Hippocampal formation (tissue), 2 donors: ENCODE data around the gene STARD9.
"Not testable (repeated sequence)": the region's sequence is repeated elsewhere in the genome, so short reads cannot be mapped to it uniquely, and the experiment has no call there.

Source experiments
- DNase-seq, 2 donors: peaks; one replicate each; lab custom pipeline; 2025; lab: John Stamatoyannopoulos, UW

The STARD9 gene

DNA sequence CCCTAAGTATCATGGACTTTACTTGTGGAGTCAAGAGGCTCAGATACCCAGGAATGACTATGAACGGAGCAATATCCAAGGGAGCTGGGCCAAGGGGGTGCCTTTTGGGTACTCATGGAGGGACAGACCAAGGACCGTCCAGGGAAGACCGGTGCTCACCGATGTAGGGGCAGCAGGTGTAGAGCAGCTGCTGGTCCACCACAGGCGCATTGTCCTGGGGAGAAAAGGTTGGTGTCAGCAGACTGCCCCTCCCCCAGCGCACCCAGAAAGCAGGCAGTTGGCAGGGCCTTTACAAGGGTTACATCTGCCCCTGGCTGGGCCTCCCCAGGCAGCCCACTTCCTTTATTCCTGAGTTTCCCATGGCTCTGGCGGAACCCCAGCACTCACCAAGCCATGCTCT is 154.0 kb downstream of the STARD9 start:
- DNase-seq: no peak

DNA sequence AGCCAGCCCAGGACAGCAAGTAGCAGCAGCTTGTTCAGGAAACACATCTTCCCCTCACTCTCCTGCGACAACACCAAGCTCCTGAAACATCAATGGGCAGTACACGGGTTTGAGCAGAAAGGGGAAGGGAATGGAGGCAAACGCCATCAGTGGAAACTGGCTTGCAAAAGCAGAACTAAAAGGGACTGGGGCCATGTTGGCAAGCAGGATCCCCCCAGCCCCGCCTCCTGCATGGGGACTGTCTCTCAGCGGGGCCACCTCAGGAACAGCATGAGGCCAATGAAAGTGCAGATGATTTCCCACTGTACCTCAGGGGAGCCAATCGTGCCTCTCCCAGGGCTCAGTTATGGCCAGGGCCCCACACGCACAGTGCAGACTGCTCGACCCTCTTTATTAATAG is 154.7 kb downstream of the STARD9 start:
- DNase-seq: no peak

DNA sequence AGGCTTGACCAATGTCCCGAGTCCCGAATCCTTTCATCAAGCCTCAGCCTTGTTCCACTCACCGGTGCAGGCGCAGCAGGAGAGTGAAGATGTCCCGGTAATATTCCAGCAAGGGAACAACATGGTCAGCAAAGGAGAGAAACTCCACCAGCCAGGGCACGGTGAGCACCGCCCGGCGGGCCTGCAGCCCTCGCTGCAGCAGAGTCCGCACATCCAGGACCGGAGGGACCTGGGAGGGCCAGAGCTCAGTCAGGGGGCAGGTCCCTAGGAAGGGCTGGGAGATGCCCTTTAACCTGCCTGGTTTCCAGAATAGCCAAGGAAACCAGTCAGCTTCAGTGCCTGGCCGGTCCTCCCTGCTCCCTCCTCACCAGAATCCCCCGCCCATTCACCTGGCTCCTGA is 155.1 kb downstream of the STARD9 start:
- DNase-seq: no peak

DNA sequence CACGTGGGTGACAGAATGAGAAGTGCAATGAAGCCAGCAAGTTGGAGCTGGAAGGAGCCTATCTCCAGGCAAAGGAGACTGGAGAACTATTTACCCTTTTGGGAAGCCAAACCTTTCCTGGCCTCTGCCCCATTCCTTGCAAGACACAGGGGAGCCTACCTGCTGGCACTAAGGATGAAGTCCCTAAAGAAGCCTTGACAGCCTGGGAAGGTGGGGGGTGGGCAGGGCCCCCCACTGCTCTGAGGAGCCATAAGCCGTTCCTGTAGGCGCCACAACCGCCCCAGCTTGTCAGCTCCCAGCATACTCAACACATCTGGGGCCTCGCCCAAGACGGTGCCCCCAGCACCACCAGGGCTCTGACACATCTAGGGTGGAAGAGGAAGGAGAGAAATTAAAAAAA is 156.1 kb downstream of the STARD9 start:
- DNase-seq: no peak

DNA sequence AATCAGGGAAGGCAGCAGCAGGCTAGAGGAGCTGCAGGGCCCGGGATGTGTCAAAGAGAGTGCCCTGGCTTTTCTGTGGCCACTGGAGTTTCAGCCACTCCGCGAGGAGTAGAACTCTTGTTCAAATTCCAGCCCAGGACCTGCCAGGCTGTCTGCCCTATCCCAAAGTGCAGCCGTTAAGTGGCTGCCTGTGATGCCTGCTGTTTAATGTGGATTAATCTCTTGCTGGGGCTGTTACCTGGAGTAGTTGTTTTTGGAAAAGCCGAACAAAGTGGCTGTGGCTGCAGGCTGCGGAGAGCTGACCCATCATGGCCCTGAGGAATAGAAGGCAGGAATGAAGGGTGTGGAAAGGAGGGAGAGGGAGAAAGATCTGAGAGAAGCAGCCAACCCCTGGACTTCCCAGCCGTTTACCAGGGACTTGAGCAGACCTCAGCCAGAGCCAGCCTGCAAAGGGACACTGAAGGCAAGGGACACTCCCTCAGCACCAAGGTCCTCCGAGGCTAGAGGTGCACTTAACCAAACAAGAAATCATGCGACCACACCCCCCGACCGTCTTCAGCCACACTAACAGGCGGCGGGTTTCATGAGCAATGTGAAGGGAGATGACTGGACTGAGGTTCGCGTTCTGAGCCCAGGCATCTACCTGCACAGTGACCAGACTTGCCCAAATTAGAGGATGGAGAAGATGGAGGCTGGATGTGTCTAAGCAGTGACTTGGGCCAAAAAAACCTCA is 156.9 kb downstream of the STARD9 start:
- no peak for DNase-seq

DNA sequence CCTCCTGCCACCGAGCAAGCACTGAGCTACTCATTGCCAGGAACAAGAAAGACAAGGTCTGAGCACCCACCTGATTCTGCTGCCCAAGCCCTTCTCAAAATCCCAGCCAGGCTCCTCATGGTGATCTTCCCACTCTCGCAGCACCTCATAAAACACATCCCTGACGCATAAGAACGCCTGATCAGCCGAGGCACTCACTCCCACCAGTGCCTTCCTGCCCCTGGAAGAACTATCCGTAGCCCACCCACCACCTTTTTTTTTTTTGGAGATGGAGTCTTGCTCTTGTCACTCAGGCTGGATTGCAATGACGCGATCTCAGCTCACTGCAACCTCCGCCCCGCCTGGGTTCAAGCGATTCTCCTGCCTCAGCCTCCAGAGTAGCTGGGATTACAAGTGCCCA is 157.6 kb downstream of the STARD9 start:
- DNase-seq: no peak

DNA sequence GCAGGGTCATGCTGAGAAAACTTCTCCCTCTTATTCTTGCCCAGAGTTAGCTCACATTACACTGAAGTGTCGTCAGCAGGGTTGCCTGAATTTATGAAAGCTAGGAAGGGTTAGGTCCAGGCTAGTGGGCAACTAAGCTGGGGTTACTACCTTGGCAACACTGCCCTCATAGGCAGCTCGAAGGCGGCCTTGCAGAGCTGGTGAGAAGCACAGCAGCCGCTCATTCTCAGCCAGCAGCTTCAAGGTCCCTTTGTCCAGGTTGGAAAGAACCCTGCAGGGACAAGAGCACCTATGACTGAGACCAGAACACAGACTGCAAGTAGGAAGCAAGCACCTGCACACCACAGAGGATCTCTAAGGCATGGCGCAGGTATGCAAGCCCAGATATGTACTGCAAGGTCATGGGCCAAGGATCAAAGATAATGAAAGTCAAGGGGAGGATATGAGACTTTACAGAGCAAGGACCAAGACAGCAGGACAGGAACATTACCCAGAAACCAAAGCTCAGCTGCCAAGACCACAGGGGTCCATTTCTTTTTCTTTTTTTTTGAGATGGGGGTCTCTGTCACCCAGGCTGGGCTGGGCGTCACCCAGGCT is 158.8 kb downstream of the STARD9 start:
- no peak for DNase-seq

DNA sequence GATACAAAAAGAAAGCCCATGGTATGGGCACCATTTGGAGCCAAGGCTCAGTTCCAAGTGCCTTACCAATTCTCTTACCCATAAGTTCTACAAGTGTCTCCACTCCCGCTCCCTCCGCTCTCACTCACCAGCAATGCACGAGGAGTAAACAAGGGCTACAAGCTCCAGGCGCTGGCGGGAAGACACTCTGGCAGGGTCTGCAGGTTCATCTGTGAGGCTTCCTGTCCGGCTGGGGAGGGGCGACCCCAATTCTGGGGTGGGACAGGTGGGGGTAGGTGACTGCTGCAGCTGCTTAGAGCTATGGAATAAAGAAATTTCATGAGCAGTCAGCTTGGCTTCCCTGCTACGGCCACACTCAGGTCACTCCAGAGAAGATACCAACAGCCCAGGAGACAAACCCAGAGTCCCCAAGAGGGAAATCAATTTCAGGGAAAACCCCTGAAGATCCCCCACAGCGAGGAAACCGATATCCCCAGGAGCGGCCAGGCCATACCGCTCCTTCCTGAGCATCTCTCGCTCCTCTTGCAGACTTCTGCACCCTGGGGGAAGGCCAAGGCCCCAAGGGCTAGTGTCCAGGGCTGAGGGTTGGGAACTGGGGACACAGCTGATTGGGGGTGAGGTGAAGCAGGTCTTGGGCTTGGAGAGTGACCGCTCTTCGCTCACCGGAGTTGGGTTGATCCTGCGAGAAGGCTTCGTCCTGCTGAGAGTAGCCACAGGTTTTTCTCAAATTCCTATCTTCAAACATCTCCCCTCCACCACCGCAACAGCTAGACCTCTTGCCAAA is 160.2 kb downstream of the STARD9 start:
- DNase-seq: no peak

DNA sequence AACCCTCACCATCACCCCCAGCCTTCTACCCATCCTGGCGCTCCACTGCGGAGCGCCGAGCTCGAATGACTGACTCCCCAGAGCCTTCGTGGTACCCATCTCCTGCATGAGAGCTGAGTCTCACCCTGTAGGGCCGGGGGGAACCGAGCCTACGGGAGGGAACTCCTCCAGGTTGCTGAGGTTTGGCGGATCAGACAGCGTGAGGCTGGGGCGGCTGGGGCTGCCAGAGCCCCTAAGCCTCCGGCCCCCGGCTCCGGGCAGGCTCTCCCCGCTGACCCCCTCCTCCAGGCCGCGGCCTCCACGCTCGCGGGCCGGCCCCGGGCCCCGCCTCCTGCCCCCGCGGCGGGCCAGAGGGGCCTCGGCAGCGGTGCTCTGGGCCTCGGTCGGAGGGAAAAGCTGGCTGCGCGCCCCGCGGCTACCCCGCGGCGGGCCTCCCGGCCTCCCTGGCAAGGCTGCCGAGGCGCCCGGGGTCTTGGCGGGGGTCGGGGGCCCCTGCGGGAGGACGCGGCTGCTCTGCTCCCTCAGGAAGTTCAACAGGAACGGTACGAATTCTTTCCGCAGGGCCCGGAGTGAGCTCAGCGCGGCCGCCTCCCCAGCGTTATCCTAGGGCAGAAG is 160.9 kb downstream of the STARD9 start:
- no peak for DNase-seq

DNA sequence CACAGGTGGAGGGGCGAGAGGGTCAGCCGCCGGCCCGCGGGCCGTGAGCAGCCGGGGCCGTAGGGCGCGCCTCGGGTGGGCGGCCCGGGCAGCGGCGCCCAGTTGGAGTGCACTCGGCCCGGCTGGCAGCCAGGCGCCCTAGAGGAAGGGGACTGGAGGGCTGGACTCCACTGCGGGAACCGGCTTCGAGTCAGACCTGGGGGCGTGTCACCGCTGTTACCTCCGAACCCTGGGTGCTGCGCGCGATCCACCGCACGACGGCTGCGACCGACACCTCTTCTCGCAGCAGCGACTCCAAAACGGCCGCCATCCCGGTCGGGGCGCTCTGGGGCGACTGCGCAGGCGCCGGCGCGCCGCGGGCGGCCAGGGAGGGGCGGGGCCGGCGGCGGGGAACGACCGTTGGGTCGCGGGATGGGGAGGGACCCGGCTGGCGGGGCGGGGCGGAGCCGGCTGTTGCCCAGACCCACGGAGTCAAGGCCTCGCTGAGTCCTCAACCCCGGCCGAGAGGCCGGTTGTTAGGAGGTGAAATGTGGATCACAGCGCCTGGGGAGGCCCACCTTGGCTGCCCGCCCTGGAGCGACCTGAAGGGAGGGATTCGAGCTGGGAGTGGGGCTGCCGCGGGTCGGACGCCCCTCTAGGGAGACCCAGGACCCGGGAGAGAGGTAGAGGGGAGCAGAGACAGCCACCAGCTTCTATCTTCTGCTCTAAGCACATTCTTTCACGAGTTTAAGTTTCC is 161.6 kb downstream of the STARD9 start, which contains the start of gene CDAN1:
CDAN1 (minus strand) TSS at position 336 of the 736 bp plus-strand sequence; CDS start at position 310, 26 bp downstream.
- peak; percentile 64 to 89 for DNase-seq

DNA sequence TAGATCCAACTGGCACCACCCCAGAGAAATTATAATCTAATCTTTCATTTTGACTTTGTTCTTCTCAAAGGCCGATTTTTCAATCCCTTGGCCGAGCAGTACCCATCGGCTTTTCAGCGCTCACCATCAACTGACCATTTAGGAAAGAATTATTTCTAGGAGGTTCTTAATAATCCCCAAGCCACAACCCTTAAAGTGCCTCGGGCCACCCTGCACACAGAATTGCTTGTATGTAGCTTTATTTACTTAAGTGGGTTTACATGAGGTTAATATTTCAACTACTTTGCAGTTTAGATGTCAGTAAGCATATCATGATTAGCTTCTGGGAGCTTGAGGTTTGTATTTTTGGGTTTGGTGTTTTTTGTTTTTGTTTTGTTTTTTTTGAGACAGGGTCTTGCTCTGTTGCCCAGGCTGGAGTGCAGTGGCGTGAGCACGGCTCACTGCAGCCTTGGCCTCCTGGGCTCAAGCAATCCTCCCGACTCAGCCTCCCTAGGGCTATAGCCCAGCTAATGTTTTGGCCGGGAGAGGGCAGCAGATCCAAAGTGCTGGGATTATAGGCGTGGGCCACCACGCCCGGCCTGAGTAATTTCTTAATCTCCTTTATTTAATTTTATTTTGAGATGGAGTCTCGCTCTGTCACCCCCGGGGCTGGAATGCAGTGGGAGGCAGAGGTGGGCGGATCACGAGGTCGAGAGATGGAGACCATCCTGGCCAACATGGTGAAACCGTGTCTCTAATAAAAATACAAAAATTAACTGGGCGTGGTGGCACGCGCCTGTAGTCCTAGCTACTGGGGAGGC is 162.3 kb downstream of the STARD9 start:
- DNase-seq: no peak

DNA sequence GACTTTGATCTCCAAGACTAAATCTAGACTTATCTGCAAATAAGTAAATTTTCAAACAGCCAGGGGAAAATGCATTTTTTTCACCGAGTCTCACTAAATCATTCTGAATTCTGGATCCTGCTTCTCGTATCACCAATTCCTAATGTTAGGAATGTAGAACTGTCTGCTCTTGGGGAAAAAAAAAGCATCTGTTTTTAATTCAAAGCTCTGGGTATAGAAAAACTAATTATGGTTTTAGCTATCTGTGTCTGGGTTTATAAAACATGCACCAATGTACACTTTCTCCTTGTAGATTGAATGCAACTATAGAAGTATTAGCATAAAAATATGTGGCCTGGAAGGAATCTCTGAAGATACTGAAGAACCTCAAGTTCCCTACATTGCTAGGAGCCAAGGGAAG is 166.3 kb downstream of the STARD9 start:
- DNase-seq: no peak

DNA sequence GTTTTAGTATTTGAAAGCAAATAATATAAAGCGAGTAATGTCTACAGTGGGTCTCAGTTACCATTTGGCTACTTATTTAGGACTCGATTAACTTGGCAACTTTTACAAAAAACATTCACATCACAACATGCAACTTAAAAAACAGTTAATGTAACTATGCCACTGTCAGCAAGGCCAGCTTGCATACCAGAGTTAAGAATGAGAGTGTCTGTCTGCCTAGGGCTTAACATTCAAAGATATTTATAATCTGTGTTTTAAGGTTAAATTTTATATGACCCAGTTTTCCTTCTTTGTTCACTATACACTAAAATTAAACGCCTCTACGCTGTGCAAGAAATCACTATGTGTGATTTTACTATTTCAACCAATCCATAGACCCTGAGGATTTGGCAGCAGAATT is 166.7 kb downstream of the STARD9 start:
- no peak for DNase-seq

DNA sequence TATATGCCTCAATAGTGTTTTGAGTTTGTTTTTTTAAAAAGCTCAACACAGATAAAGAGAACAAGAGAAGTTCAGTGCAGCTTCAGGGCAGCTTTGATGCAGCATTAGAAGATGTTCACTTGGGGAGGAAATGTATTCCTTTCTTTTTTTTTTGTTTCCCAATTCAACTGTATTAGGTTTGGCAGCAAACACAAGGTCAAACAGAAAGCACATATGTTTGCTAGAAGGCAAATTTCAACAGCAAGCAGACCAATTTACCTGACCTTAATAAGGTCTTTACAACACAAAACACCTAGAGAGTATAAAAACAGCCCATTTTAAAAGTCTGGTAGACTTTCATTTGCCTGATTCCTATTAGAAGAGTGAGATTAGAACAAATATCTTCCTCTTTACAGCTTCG is 168.8 kb downstream of the STARD9 start:
- DNase-seq: no peak

DNA sequence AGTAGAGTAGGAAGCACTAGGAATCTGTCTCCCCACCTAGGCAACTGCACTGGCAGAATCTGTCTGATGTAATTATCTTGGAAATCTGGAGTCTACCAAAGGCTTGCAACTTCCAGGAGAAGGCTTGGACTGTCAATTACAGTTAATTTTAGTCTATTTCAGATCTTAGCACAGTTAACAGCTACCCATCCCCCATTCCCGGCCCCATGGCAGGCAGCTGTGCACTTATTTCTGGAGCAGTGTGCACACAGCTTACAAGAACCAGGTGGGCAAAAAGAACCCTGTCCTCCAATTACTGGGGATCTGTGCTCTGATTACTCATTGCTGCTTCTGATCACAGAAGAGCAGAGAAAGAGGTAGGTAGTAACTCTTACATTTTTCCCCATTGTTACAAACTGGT is 173.9 kb downstream of the STARD9 start:
- DNase-seq: no peak

DNA sequence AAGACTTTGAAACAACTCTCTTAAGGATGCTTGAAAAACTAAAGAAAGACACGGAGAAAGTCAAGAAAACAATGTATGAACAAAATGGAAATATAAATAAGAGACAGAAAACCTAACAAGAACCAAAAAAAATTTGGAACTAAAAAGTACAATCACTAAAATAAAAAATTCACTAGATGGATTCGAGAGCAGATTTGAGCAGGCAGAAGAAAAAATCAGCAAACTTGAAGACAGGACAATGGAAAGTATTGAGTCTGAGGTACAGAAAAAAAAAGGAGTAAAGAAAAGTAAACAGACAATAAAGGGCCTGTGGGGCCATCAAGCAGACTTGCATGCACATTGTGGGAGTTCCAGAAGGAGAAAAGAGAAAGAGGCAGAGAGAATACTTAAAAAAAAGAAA is 174.9 kb downstream of the STARD9 start:
- no peak for DNase-seq

DNA sequence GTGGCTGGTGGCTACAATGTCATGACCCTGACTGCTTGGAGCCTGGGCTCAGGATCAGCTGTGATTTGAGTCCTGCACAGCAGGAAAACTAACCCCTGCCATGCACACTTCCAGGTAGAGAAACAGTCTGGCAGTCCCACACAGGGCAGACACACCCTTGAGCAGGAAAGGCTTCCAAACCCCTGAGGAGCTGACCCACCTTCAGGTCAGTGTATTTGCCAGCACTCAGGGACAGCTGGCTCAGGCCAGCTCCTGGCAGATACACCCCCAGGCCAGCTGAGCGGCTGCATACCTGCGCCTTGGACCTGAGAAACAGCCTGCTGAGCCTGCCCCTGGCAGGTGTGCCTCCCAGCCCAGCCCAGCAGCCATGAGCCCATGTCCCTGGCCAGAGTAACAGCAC is 183.7 kb downstream of the STARD9 start:
- no peak for DNase-seq

DNA sequence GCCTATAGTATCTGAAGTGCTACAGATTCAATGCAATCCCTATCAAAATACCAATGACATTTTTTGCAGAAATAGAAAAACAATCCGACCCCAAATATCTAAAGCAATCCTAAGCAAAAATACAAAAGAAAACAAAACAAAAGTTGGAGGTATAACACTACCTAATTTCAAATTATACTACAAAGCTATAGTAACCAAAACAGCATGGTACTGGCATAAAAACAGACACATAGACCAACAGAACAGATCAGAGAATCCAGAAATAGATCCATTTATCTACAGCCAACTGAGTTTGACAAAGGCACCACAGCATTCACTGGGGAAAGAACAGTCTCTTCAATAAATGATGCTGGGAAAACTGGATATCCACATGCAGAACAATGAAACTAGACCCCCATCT is 185.4 kb downstream of the STARD9 start:
- DNase-seq: no peak

DNA sequence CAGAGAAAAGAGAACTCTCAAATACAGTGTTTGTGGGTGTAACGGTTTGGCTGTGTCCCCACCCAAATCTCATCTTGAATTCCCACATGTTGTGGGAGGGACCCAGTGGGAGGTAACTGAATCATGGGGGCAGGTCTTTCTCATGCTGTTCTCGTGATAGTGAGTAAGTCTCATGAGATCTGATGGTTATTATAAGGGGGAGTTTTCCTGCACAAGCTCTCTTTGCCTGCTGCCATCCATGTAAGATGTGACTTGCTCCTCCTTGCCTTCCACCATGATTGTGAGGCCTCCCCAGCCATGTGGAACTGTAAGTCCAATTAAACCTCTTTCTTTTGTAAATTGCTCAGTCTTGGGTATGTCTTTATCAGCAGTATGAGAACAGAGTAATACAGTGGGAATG is 186.4 kb downstream of the STARD9 start:
- not testable (repeated sequence) for DNase-seq

DNA sequence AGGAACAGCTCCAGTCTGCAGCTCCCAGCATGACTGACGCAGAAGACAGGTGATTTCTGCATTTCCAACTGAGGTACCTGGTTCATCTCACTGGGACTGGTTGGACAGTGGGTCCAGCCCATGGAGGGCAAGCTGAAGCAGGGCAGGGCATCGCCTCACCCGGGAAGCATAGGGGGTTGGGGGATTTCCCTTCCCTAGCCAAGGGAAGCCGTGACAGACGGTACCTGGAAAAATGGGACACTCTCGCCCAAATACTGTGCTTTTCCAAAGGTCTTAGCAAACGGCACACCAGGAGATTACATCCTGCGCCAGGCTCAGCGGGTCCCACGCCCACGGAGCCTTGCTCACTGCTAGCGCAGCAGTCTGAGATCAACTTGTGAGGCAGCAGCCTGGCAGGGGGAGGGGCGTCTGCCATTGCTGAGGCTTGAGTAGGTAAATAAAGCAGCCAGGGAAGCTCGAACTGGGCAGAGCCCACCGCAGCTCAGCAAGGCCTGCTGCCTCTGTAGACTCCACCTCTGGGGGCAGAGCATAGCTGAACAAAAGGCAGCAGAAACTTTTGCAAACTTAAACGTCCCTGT is 188.8 kb downstream of the STARD9 start:
- DNase-seq: not testable (repeated sequence)

DNA sequence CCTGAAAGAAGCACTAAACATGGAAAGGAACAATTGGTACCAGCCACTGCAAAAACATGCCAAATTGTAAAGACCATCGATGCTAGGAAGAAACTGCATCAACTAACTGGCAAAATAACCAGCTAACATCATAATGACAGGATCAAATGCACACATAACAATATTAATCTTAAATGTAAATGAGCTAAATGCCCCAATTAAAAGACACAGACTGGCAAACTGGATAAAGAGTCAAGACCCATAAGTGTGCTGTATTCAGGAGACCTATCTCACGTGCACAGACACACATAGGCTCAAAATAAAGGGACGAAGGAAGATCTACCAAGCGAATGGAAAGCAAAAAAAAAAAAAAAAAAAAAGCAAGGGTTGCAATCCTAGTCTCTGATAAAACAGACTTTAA is 190.7 kb downstream of the STARD9 start:
- not testable (repeated sequence) for DNase-seq
